ENCODE data around the gene BANF2.

GRCh38 chr20:17723301-17723691 lies 23.5 kb downstream of the BANF2 start:
- TF ChIP-seq, protein P1, sequence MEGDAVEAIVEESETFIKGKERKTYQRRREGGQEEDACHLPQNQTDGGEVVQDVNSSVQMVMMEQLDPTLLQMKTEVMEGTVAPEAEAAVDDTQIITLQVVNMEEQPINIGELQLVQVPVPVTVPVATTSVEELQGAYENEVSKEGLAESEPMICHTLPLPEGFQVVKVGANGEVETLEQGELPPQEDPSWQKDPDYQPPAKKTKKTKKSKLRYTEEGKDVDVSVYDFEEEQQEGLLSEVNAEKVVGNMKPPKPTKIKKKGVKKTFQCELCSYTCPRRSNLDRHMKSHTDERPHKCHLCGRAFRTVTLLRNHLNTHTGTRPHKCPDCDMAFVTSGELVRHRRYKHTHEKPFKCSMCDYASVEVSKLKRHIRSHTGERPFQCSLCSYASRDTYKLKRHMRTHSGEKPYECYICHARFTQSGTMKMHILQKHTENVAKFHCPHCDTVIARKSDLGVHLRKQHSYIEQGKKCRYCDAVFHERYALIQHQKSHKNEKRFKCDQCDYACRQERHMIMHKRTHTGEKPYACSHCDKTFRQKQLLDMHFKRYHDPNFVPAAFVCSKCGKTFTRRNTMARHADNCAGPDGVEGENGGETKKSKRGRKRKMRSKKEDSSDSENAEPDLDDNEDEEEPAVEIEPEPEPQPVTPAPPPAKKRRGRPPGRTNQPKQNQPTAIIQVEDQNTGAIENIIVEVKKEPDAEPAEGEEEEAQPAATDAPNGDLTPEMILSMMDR (IDR thresholded peaks at IDR 0.05; ENCODE audit: low read depth, low read length, missing input control), result no peak
- TF ChIP-seq FOXA1 (IDR thresholded peaks at IDR 0.05) (no peak), RAD21 (IDR thresholded peaks at IDR 0.05) (no peak), MAX (IDR thresholded peaks at IDR 0.05) (no peak), YY1 (IDR thresholded peaks at IDR 0.05) (no peak), ATF3 (IDR thresholded peaks at IDR 0.05) (no peak), TAF1 (conservative IDR thresholded peaks at IDR 0.05) (no peak), GABPA (IDR thresholded peaks at IDR 0.05 in 1 of 2, conservative IDR thresholded peaks at IDR 0.05 in 1 of 2) (no peak), FOXA2 (IDR thresholded peaks at IDR 0.05) (no peak)

All from liver (tissue), 3 donors.